Astrocyte (in vitro differentiated cells and primary cell): Measurements from ENCODE around the gene SERPINA10.

Experiments
- CTCF ChIP-seq: IDR thresholded peaks from 2 replicates; pipeline ENCODE4 v1.5.1; 2011; ENCODE audit warnings: low read depth, mild to moderate bottlenecking, inconsistent platforms, low read length, moderate library complexity; ENCODE audit not compliant: insufficient read depth
- EZH2 ChIP-seq: IDR thresholded peaks from 2 replicates; pipeline ENCODE4 v1.6.1; 2012; ENCODE audit warnings: mild to moderate bottlenecking, low read length, inconsistent platforms; ENCODE audit not compliant: insufficient read depth

DNA sequence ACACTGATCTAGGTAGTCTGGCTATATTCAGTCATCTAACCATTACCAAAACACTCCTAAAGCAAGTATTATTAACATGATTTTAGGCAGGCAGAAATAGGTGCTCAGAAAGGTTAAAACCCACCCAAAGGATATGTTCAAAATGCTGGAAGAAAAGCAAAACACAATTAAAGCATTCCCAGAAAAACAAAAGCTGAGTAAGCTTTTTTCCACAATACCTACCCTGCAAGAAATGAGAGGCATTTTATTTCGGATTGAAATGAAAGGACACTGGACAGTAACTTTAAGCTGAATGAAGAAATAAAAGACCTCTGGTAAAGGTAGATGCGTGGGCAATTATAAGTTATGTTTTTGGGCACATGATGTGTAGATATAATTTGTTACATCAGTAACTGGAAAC lies 21.8 kb upstream of the SERPINA10 start:
- no peak for TF ChIP-seq CTCF
- TF ChIP-seq EZH2: no peak
